Muscle layer of duodenum (tissue), 2 donors: Measurements from ENCODE around the gene GPT2.

Source experiments
- H3K27ac ChIP-seq: one replicate; pipeline ENCODE4 v1.7.0; 2013; ENCODE audit warnings: mild to moderate bottlenecking, low read length
- H3K27me3 ChIP-seq: one replicate; pipeline ENCODE4 v1.7.0; 2013; ENCODE audit warnings: low read depth, mild to moderate bottlenecking, control low read depth, low read length
- H3K36me3 ChIP-seq, 2 donors: one replicate each; pipeline ENCODE4 v1.7.0; 2013; ENCODE audit warnings: low read length in 2 of 2, control low read depth in 1 of 2, mild to moderate bottlenecking in 1 of 2; ENCODE audit not compliant: insufficient read depth in 2 of 2, control insufficient read depth in 1 of 2
- H3K4me1 ChIP-seq, 2 donors: one replicate each; pipeline ENCODE4 v1.7.0; 2013; ENCODE audit warnings: low read length in 2 of 2, mild to moderate bottlenecking in 2 of 2, control low read depth in 1 of 2, moderate library complexity in 1 of 2; ENCODE audit not compliant: insufficient read depth in 2 of 2, control insufficient read depth in 1 of 2
- H3K4me3 ChIP-seq, 2 donors: one replicate each; pipeline ENCODE4 v1.7.0; 2013; ENCODE audit warnings: low read length in 2 of 2, low read depth in 1 of 2, mild to moderate bottlenecking in 1 of 2
- H3K9me3 ChIP-seq, 2 donors: one replicate each; pipeline ENCODE4 v1.7.0; 2013; ENCODE audit warnings: low read length in 2 of 2, control low read depth in 1 of 2, mild to moderate bottlenecking in 1 of 2; ENCODE audit not compliant: control insufficient read depth in 1 of 2
- donor health status: healthy.

The GPT2 gene

GRCh38 chr16:46916980-46917379 lies 32.8 kb downstream of the GPT2 start:
- Histone ChIP-seq H3K4me1 (no peaks in the 10 kb centered on the region), H3K4me3 (no peak overlapping the region), H3K27me3 (no peaks in the 10 kb centered on the region), H3K36me3 (peaks cover 0 to 10% of the 10 kb centered on the region in 2 donors), H3K27ac (no peak overlapping the region), H3K9me3 (no peaks in the 10 kb centered on the region)

GRCh38 chr16:46918400-46918799 lies 34.2 kb downstream of the GPT2 start:
- peaks cover 4 to 12% of the 10 kb centered on the region in 2 donors for H3K36me3 ChIP-seq
- no peaks in the 10 kb centered on the region for H3K4me1 ChIP-seq
- H3K9me3 ChIP-seq = no peaks in the 10 kb centered on the region
- no peak overlapping the region for H3K4me3 ChIP-seq
- H3K27ac ChIP-seq = no peak overlapping the region
- no peaks in the 10 kb centered on the region for H3K27me3 ChIP-seq

GRCh38 chr16:46918905-46919792 lies 35.0 kb downstream of the GPT2 start:
- Histone ChIP-seq H3K36me3 (peaks cover 7 to 12% of the 10 kb centered on the region in 2 donors), H3K4me1 (peaks cover 0 to 7% of the 10 kb centered on the region in 2 donors), H3K27ac (no peak overlapping the region)

GRCh38 chr16:46920402-46921068 lies 36.4 kb downstream of the GPT2 start:
- no peaks in the 10 kb centered on the region for H3K9me3 ChIP-seq
- no peak overlapping the region for H3K4me3 ChIP-seq
- peaks cover 0 to 13% of the 10 kb centered on the region in 2 donors for H3K4me1 ChIP-seq
- H3K27me3 ChIP-seq = no peaks in the 10 kb centered on the region
- peaks cover 8 to 12% of the 10 kb centered on the region in 2 donors for H3K36me3 ChIP-seq
- H3K27ac ChIP-seq = no peak overlapping the region

More at GRCh38 chr16:46918905-46919792, 35.0 kb downstream of the GPT2 start:
- no peaks in the 10 kb centered on the region for H3K9me3 ChIP-seq
- no peaks in the 10 kb centered on the region for H3K27me3 ChIP-seq
- H3K4me3 ChIP-seq = no peak overlapping the region

GRCh38 chr16:46922239-46922638 lies 38.1 kb downstream of the GPT2 start:
- Histone ChIP-seq H3K27ac (no peak overlapping the region), H3K36me3 (peaks cover 8% of the 10 kb centered on the region in 2 donors), H3K4me3 (no peak overlapping the region), H3K27me3 (no peaks in the 10 kb centered on the region), H3K4me1 (peaks cover 0 to 13% of the 10 kb centered on the region in 2 donors), H3K9me3 (no peaks in the 10 kb centered on the region)

GRCh38 chr16:46923513-46924295 lies 39.5 kb downstream of the GPT2 start:
- Histone ChIP-seq H3K27ac (no peak overlapping the region), H3K36me3 (peaks cover 7 to 8% of the 10 kb centered on the region in 2 donors), H3K4me3 (no peak overlapping the region)

GRCh38 chr16:46924402-46924801 lies 40.2 kb downstream of the GPT2 start:
- Histone ChIP-seq H3K4me3 (no peak overlapping the region), H3K36me3 (peaks cover 7 to 8% of the 10 kb centered on the region in 2 donors), H3K27ac (no peak overlapping the region), H3K27me3 (no peaks in the 10 kb centered on the region), H3K9me3 (no peaks in the 10 kb centered on the region), H3K4me1 (peaks cover 0 to 13% of the 10 kb centered on the region in 2 donors)

More at GRCh38 chr16:46923513-46924295, 39.5 kb downstream of the GPT2 start:
- Histone ChIP-seq H3K9me3 (no peaks in the 10 kb centered on the region), H3K27me3 (no peaks in the 10 kb centered on the region), H3K4me1 (peaks cover 0 to 13% of the 10 kb centered on the region in 2 donors)

GRCh38 chr16:46926470-46927225 lies 42.5 kb downstream of the GPT2 start:
- Histone ChIP-seq H3K27ac (no peak overlapping the region), H3K4me1 (peaks cover 0 to 13% of the 10 kb centered on the region in 2 donors), H3K4me3 (no peak overlapping the region), H3K36me3 (peaks cover 7 to 8% of the 10 kb centered on the region in 2 donors), H3K9me3 (no peaks in the 10 kb centered on the region), H3K27me3 (no peaks in the 10 kb centered on the region)

- no peak overlapping the region for H3K4me3 ChIP-seq
- H3K9me3 ChIP-seq = no peaks in the 10 kb centered on the region
- no peak overlapping the region for H3K27ac ChIP-seq
- peaks cover 0 to 13% of the 10 kb centered on the region in 2 donors for H3K4me1 ChIP-seq
- peaks cover 4 to 7% of the 10 kb centered on the region in 2 donors for H3K36me3 ChIP-seq
- H3K27me3 ChIP-seq = no peaks in the 10 kb centered on the region
Measured at GRCh38 chr16:46927273-46927672, 43.1 kb downstream of the GPT2 start.

- Histone ChIP-seq H3K4me1 (peaks cover 0 to 9% of the 10 kb centered on the region in 2 donors), H3K27me3 (no peaks in the 10 kb centered on the region), H3K4me3 (no peak overlapping the region), H3K9me3 (no peaks in the 10 kb centered on the region), H3K36me3 (peaks cover 0 to 3% of the 10 kb centered on the region in 2 donors), H3K27ac (no peak overlapping the region)
Measured at GRCh38 chr16:46928811-46929210, 44.6 kb downstream of the GPT2 start.
